ENCODE measurements around the gene CEPT1. TPM values are rescaled to one million over a fixed set of nuclear protein-coding genes. Genes with fewer than 3 reads are reported as not detected.

CEPT1 gene
- total and polyA plus RNA-seq, 9 of the 15 experiments (the other 6 are each of a cell fraction or from before 2014, with no cell fraction given), result 24.4 to 72.6 (median 42.4) TPM

- Histone ChIP-seq H3K36me3 (ENCODE audit: control insufficient read depth, insufficient read depth, low read length) (no peaks in the 10 kb centered on the region), H3K27ac (ENCODE audit: extremely low read depth, low read depth, low read length) (no peak overlapping the region), H3K9ac (ENCODE audit: insufficient read depth in 1 of 2, low read depth in 2 of 2, low read length in 2 of 2) (no peak overlapping the region), H3K79me2 (ENCODE audit: control insufficient read depth, insufficient read depth, low read length) (no peaks in the 10 kb centered on the region), H3K4me1 (replicated peaks in 1 of 2; ENCODE audit: control insufficient read depth in 2 of 2, insufficient read depth in 2 of 2, low read length in 2 of 2) (peaks cover 0 to 5% of the 10 kb centered on the region in 2 experiments; a peak in 1 of 5 replicates), H2AFZ (ENCODE audit: low read depth, low read length) (no peak overlapping the region), H3K9me1 (ENCODE audit: control insufficient read depth, insufficient read depth, low read length) (no peaks in the 10 kb centered on the region), H3K9me3 (replicated peaks; ENCODE audit: control insufficient read depth, insufficient read depth, low read depth, low read length) (no peaks in the 10 kb centered on the region), H3K4me3 (no peak overlapping the region), H3K27me3 (ENCODE audit: control insufficient read depth in 2 of 2, insufficient read depth in 2 of 2, low read length in 2 of 2) (peaks cover 0 to 10% of the 10 kb centered on the region in 2 experiments; a peak in 2 of 5 replicates), H3K4me2 (ENCODE audit: insufficient read depth, low read length) (no peak overlapping the region), H4K20me1 (replicated peaks; ENCODE audit: control insufficient read depth, insufficient read depth, low read length) (no peaks in the 10 kb centered on the region)
- TF ChIP-seq LARP7 (IDR thresholded peaks at IDR 0.05) (no peak), MTA1 (IDR thresholded peaks at IDR 0.05; ENCODE audit: borderline replicate concordance) (no peak), PTTG1 (tag; IDR thresholded peaks at IDR 0.05; ENCODE audit: low read depth) (no peak), ZNF507 (tag; conservative IDR thresholded peaks at IDR 0.05) (no peak), HSF4 (CRISPR knock-in tag; IDR thresholded peaks at IDR 0.05; ENCODE audit: borderline replicate concordance) (no peak), TFAM (CRISPR knock-in tag; conservative IDR thresholded peaks at IDR 0.05) (no peak)
- BruUV-seq (replicated peaks), result no TSS peak
- intact Hi-C loops (cut with micrococcal nuclease), result loop anchor here (10.0 kb wide), 1 partner anchor 455 kb away; no protein-coding TSS in a partner anchor
- DNase-seq (ENCODE audit: extremely low read depth in 1 of 4, low spot score in 3 of 4) (no peak), ATAC-seq (no peak), FAIRE-seq (no peak)
- 6% methylated on average over 4 of the region's 4 CpGs for WGBS (ENCODE audit: insufficient coverage, low coverage, missing lambda C conversion rate)
- in situ Hi-C loops (cut with MboI), result no loop called here
- POLR2A ChIA-PET, result no interaction called here
- CTCF ChIA-PET (ENCODE audit: low intra/inter-chr PET ratio), result interaction anchor here (0.5 kb wide), 1 partner anchor 447 kb away, joined by 4 read pairs; no protein-coding TSS in a partner anchor
These were observed 69.6 kb downstream of the CEPT1 start for GRCh38 chr1:111209622-111210021.

GRCh38 chr1:111211921-111212320 lies 71.9 kb downstream of the CEPT1 start:
- POLR2A ChIA-PET, result no interaction called here
- TF ChIP-seq U2AF2 (optimal IDR thresholded peaks at IDR 0.05; ENCODE audit: low read depth, low read length), result no peak
- TF ChIP-seq ZNF232 (CRISPR knock-in tag; IDR thresholded peaks at IDR 0.05), result no peak
- TF ChIP-seq RCOR1 (IDR thresholded peaks at IDR 0.05; ENCODE audit: borderline replicate concordance in 1 of 2, low read depth in 2 of 2, low read length in 2 of 2), result no peak
- TF ChIP-seq MCM2 (IDR thresholded peaks at IDR 0.05; ENCODE audit: low read depth), result no peak
- no peak for TF ChIP-seq PRMT5 (CRISPR knock-in tag; IDR thresholded peaks at IDR 0.05)
- TF ChIP-seq HDAC6 (IDR thresholded peaks at IDR 0.05; ENCODE audit: low read depth, low read length), result no peak
- no peak for TF ChIP-seq KLF16 (IDR thresholded peaks at IDR 0.05)
- no peak for TF ChIP-seq ZZZ3 (IDR thresholded peaks at IDR 0.05)
- no peak for TF ChIP-seq ZKSCAN1 (IDR thresholded peaks at IDR 0.05; ENCODE audit: low read depth, low read length)
- TF ChIP-seq PATZ1 (CRISPR knock-in tag; IDR thresholded peaks at IDR 0.05; ENCODE audit: borderline replicate concordance), result no peak

More at GRCh38 chr1:111211921-111212320, 71.9 kb downstream of the CEPT1 start:
- Histone ChIP-seq H3K27me3 (ENCODE audit: control insufficient read depth in 2 of 2, insufficient read depth in 2 of 2, low read length in 2 of 2) (peaks cover 0 to 5% of the 10 kb centered on the region in 2 experiments; a peak in 1 of 5 replicates), H3K9me3 (replicated peaks; ENCODE audit: control insufficient read depth, insufficient read depth, low read depth, low read length) (no peaks in the 10 kb centered on the region), H3K36me3 (ENCODE audit: control insufficient read depth, insufficient read depth, low read length) (no peaks in the 10 kb centered on the region), H2AFZ (ENCODE audit: low read depth, low read length) (no peak overlapping the region), H3K9me1 (ENCODE audit: control insufficient read depth, insufficient read depth, low read length) (no peaks in the 10 kb centered on the region), H3K9ac (ENCODE audit: insufficient read depth in 1 of 2, low read depth in 2 of 2, low read length in 2 of 2) (no peak overlapping the region), H3K4me2 (ENCODE audit: insufficient read depth, low read length) (no peak overlapping the region), H4K20me1 (replicated peaks; ENCODE audit: control insufficient read depth, insufficient read depth, low read length) (no peaks in the 10 kb centered on the region), H3K4me1 (replicated peaks in 1 of 2; ENCODE audit: control insufficient read depth in 2 of 2, insufficient read depth in 2 of 2, low read length in 2 of 2) (peaks cover 0 to 10% of the 10 kb centered on the region in 2 experiments; a peak in 2 of 5 replicates), H3K79me2 (ENCODE audit: control insufficient read depth, insufficient read depth, low read length) (no peaks in the 10 kb centered on the region), H3K27ac (ENCODE audit: extremely low read depth, low read depth, low read length) (no peak overlapping the region), H3K4me3 (no peak overlapping the region)
- in situ Hi-C loops (cut with MboI) (no loop called here), intact Hi-C loops (cut with micrococcal nuclease) (loop anchor here (10.0 kb wide), 1 partner anchor 453 kb away; no protein-coding TSS in a partner anchor)
- BruUV-seq (replicated peaks), result no TSS peak
- FAIRE-seq (no peak), ATAC-seq (no peak), DNase-seq (ENCODE audit: extremely low read depth in 1 of 4, low spot score in 3 of 4) (no peak)
- CTCF ChIA-PET (ENCODE audit: low intra/inter-chr PET ratio), result no interaction called here
- 24% methylated on average over 1 of the region's 1 CpG for WGBS (ENCODE audit: insufficient coverage, low coverage, missing lambda C conversion rate)

Measured in K562 (cell line).